Uterus (tissue), 2 donors: Measurements from ENCODE around the gene APOBEC3A.

Source experiments
- CTCF ChIP-seq, 4 experiments: fragments of 200-600 bp in 2 of 4; fragments of 450-650 bp in 2 of 4; sonication (generic) in 2 of 4; IDR thresholded peaks; one replicate each; pipeline ENCODE4 v1.5.1; 2016 to 2019; ENCODE audit warnings: antibody characterized with exemption in 4 of 4, mild to moderate bottlenecking in 2 of 4, moderate library complexity in 1 of 4
- POLR2A ChIP-seq, 2 donors: fragments of 450-650 bp; IDR thresholded peaks; one replicate each; pipeline ENCODE4 v1.6.1; 2016; ENCODE audit warnings: antibody characterized with exemption in 2 of 2, mild to moderate bottlenecking in 1 of 2, moderate library complexity in 1 of 2

- TF ChIP-seq POLR2A (IDR thresholded peaks at IDR 0.05): no peak
- TF ChIP-seq CTCF (IDR thresholded peaks at IDR 0.05): no peak
These were observed 29.2 kb downstream of the APOBEC3A start for GRCh38 chr22:38986629-38987028.
